BJ (cell line): ENCODE results near the gene SMTNL2. TPM values are rescaled to one million over a fixed set of nuclear protein-coding genes. Genes with fewer than 3 reads are reported as not detected.
"Not testable (repeated sequence)": the region's sequence is repeated elsewhere in the genome, so short reads cannot be mapped to it uniquely, and the experiment has no call there.

Experiments
- CTCF ChIA-PET: fragments of 350-600 bp; formaldehyde crosslinking; extraction: SDS; loops from one replicate; lab custom pipeline; 2021; ENCODE audit warnings: antibody characterized with exemption, inconsistent platforms; lab: Yijun Ruan, JAX
- POLR2A ChIA-PET: fragments of 300-600 bp; sonication (Branson Sonifier 250); formaldehyde crosslinking; extraction: SDS; loops from one replicate; lab custom pipeline; 2021; ENCODE audit warnings: antibody characterized with exemption; lab: Charles Lee
- DNase-seq: peaks from one replicate; pipeline ENCODE4 v3.0.0-alpha.2; 2011; ENCODE audit warnings: low read depth
- H3K27me3 ChIP-seq: 2 replicates; pipeline ENCODE4 v1.6.0; 2011; ENCODE audit warnings: low read length; ENCODE audit not compliant: control insufficient read depth, insufficient read depth
- H3K36me3 ChIP-seq: 2 replicates; pipeline ENCODE4 v1.5.1; 2011; ENCODE audit warnings: low read length; ENCODE audit not compliant: control insufficient read depth, insufficient read depth
- H3K4me3 ChIP-seq: 2 replicates; pipeline ENCODE4 v1.5.1; 2011; ENCODE audit warnings: low read depth, mild to moderate bottlenecking, control low read depth, low read length
- polyA plus RNA-seq: library from polyadenylated mRNA; depleted of rRNA; stranded (reverse); fragments of >200 nt; gene quantifications from 2 replicates; pipeline ENCODE4 v1.2.3, GENCODE V29; 2011
- TF ChIP-seq, protein P1 (sequence below): IDR thresholded peaks from 2 replicates; pipeline ENCODE4 v1.5.1; 2011; ENCODE audit warnings: low read depth, mild to moderate bottlenecking, control low read depth, inconsistent platforms, low read length, moderate library complexity; ENCODE audit not compliant: insufficient read depth

Gene SMTNL2
- polyA plus RNA-seq, 1 experiment: not detected

DNA sequence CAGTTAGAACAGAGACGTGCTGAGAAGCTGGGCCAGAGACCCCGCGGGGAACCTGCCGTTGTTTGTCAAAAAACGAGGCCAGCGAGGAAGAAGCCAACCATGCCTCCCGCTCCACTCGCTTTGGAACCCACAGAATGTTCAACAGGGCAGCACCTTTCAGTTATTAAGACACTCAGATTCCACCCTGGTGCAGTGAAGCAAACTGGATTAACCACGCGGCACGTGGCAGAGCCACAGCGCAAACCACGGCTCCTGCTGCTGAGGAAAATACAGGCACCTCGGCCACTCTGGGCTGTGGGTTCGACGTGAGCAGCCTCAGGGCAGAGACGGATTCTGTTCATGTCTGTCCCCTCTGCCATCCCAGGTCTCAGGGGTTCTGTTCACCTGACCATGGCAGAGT is 32.8 kb downstream of the SMTNL2 start:
- POLR2A ChIA-PET: no interaction called here
- TF ChIP-seq, protein P1, sequence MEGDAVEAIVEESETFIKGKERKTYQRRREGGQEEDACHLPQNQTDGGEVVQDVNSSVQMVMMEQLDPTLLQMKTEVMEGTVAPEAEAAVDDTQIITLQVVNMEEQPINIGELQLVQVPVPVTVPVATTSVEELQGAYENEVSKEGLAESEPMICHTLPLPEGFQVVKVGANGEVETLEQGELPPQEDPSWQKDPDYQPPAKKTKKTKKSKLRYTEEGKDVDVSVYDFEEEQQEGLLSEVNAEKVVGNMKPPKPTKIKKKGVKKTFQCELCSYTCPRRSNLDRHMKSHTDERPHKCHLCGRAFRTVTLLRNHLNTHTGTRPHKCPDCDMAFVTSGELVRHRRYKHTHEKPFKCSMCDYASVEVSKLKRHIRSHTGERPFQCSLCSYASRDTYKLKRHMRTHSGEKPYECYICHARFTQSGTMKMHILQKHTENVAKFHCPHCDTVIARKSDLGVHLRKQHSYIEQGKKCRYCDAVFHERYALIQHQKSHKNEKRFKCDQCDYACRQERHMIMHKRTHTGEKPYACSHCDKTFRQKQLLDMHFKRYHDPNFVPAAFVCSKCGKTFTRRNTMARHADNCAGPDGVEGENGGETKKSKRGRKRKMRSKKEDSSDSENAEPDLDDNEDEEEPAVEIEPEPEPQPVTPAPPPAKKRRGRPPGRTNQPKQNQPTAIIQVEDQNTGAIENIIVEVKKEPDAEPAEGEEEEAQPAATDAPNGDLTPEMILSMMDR: no peak
- no peak for DNase-seq
- Histone ChIP-seq H3K4me3 (no peak overlapping the region), H3K36me3 (no peaks in the 10 kb centered on the region), H3K27me3 (0 out of 2 replicates have a peak, but pooled peaks cover 3% of the 10 kb centered on the region)
- CTCF ChIA-PET: interaction anchor here (2.8 kb wide), 1 partner anchor 9 kb away, joined by 24 read pairs; no protein-coding TSS in a partner anchor

DNA sequence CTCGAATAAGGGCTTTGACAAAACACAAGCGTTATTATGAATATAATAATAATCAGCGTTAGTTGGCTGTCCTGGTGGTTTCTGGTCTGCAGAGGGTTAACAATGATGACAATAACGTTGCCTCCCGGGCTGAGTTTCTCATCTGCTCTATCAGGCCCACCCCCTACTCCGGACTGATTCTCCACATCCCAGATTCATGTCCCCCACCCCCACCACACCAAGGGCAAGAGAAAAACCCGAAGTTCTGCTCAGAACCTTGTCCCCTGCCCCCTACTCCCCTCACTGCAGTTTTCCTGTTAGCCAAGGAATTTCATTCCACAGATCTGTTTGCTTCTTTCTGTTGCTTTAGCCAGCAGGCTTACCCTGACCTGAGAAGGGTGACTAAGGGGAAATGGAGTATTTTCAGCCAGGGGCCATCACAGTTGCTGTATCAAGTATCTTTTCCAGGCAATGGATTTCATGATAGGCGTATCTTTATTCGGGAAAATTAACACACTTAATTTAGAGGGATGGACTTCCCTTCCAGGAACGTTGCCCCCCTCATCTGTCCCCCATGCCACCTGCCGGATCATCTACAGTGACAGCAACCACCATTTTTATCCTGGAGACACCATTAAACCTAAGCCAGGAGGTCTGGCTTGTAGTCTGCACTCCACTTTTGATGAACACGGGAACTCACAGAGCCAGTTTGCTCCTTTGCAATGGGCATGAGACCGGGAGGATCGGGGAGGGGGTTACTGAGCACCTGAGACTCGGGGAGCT is 33.4 kb downstream of the SMTNL2 start:
- H3K36me3 ChIP-seq: no peaks in the 10 kb centered on the region
- TF ChIP-seq, protein P1: no peak
- H3K27me3 ChIP-seq: 0 out of 2 replicates have a peak, but pooled peaks cover 3% of the 10 kb centered on the region
- ChIA-PET POLR2A (no interaction called here), CTCF (interaction anchor here (2.8 kb wide), 1 partner anchor 8 kb away, joined by 24 read pairs; no protein-coding TSS in a partner anchor)
- H3K4me3 ChIP-seq: no peak overlapping the region
- no peak for DNase-seq

DNA sequence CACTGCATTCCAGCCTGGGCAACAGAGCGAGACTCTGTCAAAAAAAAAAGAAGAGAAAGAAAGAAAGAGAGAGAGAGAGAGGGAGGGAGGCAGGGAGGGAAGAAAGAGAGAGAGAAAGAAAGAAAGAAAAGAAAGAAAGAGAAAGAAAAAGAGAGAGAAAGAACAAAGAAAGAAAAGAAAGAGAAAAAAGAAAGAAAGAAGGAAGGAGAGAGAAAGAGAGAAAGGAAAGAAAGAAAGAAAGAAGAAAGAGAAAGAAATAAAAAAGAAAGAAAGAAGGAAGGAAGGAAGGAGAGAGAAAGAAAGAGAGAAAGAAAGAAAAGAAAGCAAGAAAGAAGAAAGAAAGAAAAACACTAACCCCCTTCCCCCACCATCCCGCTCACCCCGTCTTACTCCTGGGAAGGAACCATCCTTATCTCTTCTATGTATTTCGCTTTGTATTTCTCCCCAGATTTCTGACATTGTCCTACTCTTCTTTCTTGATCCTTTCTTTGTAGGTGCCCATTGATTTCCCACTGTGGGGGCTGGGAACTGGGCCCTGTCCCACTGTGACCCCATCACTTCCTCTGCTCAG is 36.3 kb downstream of the SMTNL2 start:
- DNase-seq: no peak
- Histone ChIP-seq H3K27me3 (peaks cover 11% of the 10 kb centered on the region; the same call in 1 of the 2 replicates), H3K4me3 (no peak overlapping the region), H3K36me3 (no peaks in the 10 kb centered on the region)
- ChIA-PET CTCF (interaction anchor here (0.6 kb wide), 1 partner anchor 10 kb away, joined by 3 read pairs; no protein-coding TSS in a partner anchor), POLR2A (no interaction called here)
- TF ChIP-seq, protein P1: no peak

DNA sequence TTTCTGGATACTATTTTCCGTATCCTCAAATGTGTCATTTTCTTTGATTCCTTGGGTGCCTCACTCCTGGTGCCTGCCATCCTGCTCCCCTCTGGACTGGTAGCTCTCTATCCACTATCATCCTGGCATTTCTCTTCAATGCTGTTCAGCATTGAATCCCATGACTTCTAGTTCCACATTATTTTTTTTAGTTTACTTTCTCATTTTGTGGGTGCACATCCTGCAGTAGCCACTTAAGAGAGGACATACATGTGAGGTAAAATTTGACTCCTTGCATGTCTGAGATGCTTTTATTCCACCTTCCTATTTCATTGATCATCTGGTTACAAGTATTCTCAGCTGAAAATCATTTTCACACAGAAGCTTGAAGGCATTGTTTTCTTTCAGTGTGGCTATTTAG is 38.0 kb downstream of the SMTNL2 start:
- POLR2A ChIA-PET: no interaction called here
- Histone ChIP-seq H3K36me3 (no peaks in the 10 kb centered on the region), H3K27me3 (peaks cover 13% of the 10 kb centered on the region), H3K4me3 (no peak overlapping the region)
- CTCF ChIA-PET: interaction anchor here (1.6 to 7.1 kb wide), 2 partner anchors 55 to 202 kb away, joined by 3 to 122 read pairs; no protein-coding TSS in a partner anchor
- DNase-seq: no peak
- TF ChIP-seq, protein P1: no peak

DNA sequence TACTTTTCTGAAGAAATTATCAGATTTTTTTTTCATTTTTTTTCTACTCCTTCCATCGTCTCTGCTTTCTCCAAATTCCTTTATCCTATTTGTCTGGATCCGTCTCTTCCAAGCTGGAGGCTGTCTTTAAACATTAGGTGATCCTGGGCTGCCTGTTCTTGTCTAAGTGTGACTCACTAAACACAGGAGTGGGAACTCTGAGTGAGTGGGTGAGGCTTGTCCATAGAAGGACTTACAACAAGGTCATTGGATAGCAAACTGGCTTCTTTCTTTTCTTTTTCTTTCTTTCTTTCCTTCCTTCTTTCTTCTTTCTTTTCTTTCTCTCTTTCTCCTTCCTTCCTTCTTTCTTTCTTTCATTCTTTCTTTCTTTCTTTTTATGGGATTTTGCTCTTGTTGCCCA is 38.9 kb downstream of the SMTNL2 start:
- DNase-seq: no peak
- TF ChIP-seq, protein P1: no peak
- Histone ChIP-seq H3K27me3 (peaks cover 13% of the 10 kb centered on the region), H3K4me3 (no peak overlapping the region), H3K36me3 (no peaks in the 10 kb centered on the region)
- CTCF ChIA-PET: interaction anchor here (1.6 to 7.1 kb wide), 2 partner anchors 56 to 203 kb away, joined by 3 to 122 read pairs; no protein-coding TSS in a partner anchor
- POLR2A ChIA-PET: no interaction called here

DNA sequence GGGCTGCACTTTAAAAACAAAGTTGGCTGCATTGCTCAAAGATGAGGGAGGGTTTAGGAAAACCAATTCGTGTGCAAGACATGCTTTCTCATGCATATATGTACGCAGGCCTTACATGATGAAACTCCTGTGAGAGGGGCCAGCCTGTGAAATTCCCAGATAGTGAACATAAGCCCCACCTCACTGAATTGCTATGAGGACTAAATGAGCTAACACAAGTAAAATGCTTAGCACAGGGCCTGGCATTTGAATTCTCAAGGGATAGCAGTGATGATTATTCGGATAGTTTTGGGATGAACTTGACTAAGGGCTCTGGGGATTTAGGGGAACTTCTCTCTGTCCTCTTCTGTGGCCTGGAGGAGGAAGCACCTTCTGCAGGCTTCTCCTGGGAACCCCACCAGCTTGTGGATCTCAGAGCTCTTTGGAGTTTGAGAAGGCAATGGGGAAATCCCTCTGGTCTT is 40.2 kb downstream of the SMTNL2 start:
- peaks cover 12% of the 10 kb centered on the region for H3K27me3 ChIP-seq
- DNase-seq, POLR2A ChIA-PET, H3K36me3 ChIP-seq, H3K4me3 ChIP-seq: not testable (repeated sequence)
- CTCF ChIA-PET: interaction anchor here (0.6 to 7.1 kb wide), 12 partner anchors 8 to 413 kb away, joined by 3 to 122 read pairs (median 4); no protein-coding TSS in a partner anchor
